Activated CD8-positive, alpha-beta memory T cell treated with anti-CD3 and anti-CD28 coated beads, Interleukin-2, amount 10 ng/mL, durations not matched to agents 7 days and 5 days (primary cell): ENCODE data around the gene SCN1B. TPM values are rescaled to one million over a fixed set of nuclear protein-coding genes. Genes with fewer than 3 reads are reported as not detected.
A peak's percentile ranks its signal among the peaks of the same experiment; 100 is the strongest.

Source experiments
- ATAC-seq: fragments of 150-1000 bp; cut with Tn5 transposase; one replicate; pipeline ENCODE4 v1.10.0; 2021; ENCODE audit warnings: moderate library complexity
- CTCF ChIA-PET: fragments of 350-600 bp; sonication (Branson Sonifier 250); formaldehyde crosslinking; loops from one replicate; lab custom pipeline; 2021; ENCODE audit warnings: antibody characterized with exemption; lab: Charles Lee
- DNase-seq: peaks from one replicate; pipeline ENCODE4 v3.0.0-alpha.2; 2020
- H3K27ac Mint-ChIP-seq: one replicate; pipeline ENCODE4 v1.8.0; 2021; ENCODE audit warnings: mild to moderate bottlenecking, mixed read lengths
- H3K27me3 Mint-ChIP-seq: one replicate; pipeline ENCODE4 v1.8.0; 2021; ENCODE audit warnings: mixed read lengths
- H3K36me3 Mint-ChIP-seq: one replicate; pipeline ENCODE4 v1.8.0; 2021; ENCODE audit warnings: mild to moderate bottlenecking, mixed read lengths
- H3K4me1 Mint-ChIP-seq: one replicate; pipeline ENCODE4 v1.8.0; 2021; ENCODE audit warnings: mixed read lengths
- H3K4me3 Mint-ChIP-seq: one replicate; pipeline ENCODE4 v1.8.0; 2021; ENCODE audit warnings: mild to moderate bottlenecking, moderate library complexity, mixed read lengths
- H3K9me3 Mint-ChIP-seq: one replicate; pipeline ENCODE4 v1.8.0; 2022; ENCODE audit warnings: low read depth, mixed read lengths
- total RNA-seq, 2 experiments: library from RNA; stranded (reverse); gene quantifications; one replicate each; pipeline ENCODE4 v1.2.3, GENCODE V29; 2021

The SCN1B gene
- total RNA-seq, 2 experiments from 2014 or later = 0.26 to 0.37 TPM

DNA sequence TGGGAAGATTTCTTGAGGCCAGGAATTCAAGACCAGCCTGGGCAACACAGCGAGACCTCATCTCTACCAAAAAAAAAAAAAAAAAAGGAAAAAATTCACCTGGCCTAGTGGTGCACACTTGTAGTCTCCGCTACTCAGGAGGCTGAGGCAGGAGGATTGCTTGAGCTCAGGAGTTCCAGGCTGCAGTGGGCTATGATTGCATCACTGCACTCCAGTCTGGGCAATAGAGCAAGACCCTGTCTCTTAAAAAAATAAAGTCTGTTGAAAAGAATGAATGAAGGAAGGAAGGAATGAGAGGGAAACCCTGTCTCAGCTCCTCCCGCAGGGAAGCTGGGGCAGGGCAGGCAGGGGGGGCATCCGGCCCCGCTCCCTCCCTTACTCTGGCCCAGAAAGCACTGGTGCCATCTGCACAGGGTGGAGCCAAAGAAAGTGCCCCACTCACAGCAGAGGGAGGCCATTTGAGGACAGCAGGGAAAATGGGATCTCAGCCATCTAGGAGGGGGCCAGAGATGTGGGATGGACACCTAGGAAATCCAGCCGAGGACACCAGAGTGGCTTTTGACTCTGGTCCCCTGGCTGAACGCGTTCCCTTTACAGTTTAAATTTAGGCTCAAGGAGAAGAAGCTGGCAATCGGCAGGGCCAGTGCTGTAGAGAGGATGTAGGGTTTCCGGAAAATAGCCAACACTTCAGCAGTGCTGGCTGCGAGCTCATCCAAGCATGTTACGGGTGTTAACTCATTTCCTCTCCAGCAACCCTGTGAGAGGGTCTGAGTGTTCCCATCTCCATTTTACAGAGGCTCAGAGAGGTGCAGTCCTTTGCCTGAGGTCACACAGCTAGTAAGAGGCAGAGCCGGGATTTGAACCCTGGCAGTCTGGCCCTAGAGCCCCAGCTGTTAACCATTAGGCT lies 7.7 kb downstream of the SCN1B start:
- Mint-ChIP-seq H3K4me3 (no peak overlapping the region), H3K36me3 (no peaks in the 10 kb centered on the region), H3K4me1 (peaks cover 10% of the 10 kb centered on the region), H3K27me3 (peaks cover 15% of the 10 kb centered on the region), H3K9me3 (no peaks in the 10 kb centered on the region), H3K27ac (peak overlapping the region; percentile 27)
- CTCF ChIA-PET = interaction anchor here (1.2 to 1.8 kb wide), 3 partner anchors 17 to 73 kb away, joined by 3 to 6 read pairs (median 5); no protein-coding TSS in a partner anchor
- no peak for DNase-seq
- ATAC-seq = no peak

GRCh38 chr19:35038623-35039512 lies 8.6 kb downstream of the SCN1B start:
- CTCF ChIA-PET = interaction anchor here (1.2 to 1.8 kb wide), 3 partner anchors 17 to 72 kb away, joined by 3 to 6 read pairs (median 5); no protein-coding TSS in a partner anchor
- H3K4me3 Mint-ChIP-seq = no peak overlapping the region
- no peaks in the 10 kb centered on the region for H3K36me3 Mint-ChIP-seq
- peaks cover 14% of the 10 kb centered on the region for H3K27me3 Mint-ChIP-seq
- no peaks in the 10 kb centered on the region for H3K9me3 Mint-ChIP-seq
- H3K27ac Mint-ChIP-seq = no peak overlapping the region
- DNase-seq (no peak), ATAC-seq (no peak)
- H3K4me1 Mint-ChIP-seq = peaks cover 10% of the 10 kb centered on the region

DNA sequence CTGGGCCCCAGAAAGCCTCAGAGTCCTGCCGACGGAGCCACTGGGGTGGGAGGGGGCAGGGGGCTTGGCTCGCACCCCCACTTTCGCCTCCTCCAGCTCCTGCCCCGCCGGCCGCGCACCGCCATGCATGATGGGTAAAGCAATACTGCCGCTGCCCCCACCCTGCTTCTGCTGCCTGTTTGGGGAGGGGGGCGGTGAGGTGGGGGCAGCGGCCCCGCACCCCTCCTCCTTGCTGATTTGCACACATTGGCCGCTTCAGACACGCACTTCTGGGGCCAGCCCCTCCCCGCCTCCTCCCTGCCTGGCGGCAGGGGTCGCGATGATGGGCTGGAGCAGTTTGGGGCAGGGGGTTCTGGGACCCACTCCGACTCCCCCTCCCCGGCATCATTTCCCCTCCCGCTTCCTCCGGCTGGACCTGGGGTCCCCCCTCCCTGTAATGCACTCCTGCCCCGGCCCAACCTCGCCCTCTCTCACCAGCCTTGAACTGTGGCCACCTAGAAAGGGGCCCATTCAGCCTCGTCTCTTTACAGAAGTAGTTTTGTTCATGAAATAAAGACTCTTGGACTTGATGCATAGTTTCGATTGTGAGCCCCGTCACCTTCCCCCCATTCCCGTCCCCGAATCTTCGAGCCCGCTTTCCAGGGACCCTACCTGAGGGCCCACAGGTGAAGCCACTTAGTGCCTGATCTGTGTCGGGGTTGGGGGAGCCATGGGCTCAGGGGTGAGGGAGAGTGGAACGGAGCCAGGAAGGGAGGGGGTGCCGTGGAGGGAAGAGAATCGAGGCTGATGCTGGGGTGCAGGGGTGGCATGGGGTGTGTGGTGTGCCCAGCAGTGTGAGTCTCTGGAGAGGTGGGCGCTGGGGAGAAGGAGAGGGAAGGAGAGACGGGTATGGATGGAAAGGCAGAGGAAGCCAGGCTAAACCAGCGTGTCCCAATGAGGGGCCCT lies 9.9 kb downstream of the SCN1B start:
- Mint-ChIP-seq H3K4me1 (peaks cover 10% of the 10 kb centered on the region), H3K36me3 (no peaks in the 10 kb centered on the region), H3K27me3 (peaks cover 14% of the 10 kb centered on the region), H3K27ac (no peak overlapping the region), H3K9me3 (no peaks in the 10 kb centered on the region), H3K4me3 (no peak overlapping the region)
- DNase-seq (no peak), ATAC-seq (peak; percentile 37)
- CTCF ChIA-PET = interaction anchor here (1.8 kb wide), 1 partner anchor 27 kb away, joined by 5 read pairs; no protein-coding TSS in a partner anchor

DNA sequence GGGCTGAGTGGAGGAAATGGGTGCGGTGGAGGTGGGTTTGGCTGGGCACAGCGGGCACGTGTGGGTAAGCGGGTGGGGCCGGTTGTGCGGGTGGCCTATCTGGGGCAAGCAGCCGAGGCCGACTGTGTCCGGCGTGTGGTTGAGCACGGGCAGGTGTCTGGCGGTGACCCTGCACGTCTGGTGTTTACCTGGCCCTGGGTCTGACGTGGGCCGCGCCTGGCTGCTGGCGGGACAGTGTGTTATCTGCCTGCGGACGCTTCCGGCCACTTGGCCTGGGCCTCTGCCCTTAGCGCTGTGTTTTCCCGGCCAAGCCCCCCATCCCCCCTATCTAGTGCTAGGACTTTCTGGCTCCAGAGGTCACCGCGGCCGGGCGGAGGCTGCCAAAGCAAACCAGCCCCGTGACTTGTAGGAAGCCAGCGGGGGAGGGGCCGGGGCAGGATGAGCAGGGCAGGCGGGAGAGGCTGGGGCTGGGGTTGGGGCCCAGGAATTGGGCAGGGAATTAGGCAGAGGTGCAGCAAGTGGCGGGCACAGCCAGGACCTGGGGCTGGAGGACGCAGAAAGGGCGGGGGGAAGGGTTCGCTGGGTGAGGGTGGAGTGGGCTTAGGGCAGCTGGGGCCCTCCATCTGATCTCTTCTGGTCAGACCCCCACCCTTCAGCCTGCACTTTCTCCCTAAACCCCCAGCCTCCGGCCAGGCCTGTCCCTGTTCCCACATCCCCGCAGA lies 10.7 kb downstream of the SCN1B start:
- CTCF ChIA-PET = no interaction called here
- DNase-seq (no peak), ATAC-seq (peak; percentile 14)
- peaks cover 14% of the 10 kb centered on the region for H3K27me3 Mint-ChIP-seq
- no peak overlapping the region for H3K27ac Mint-ChIP-seq
- H3K9me3 Mint-ChIP-seq = no peaks in the 10 kb centered on the region
- no peaks in the 10 kb centered on the region for H3K36me3 Mint-ChIP-seq
- H3K4me1 Mint-ChIP-seq = peaks cover 17% of the 10 kb centered on the region
- H3K4me3 Mint-ChIP-seq = no peak overlapping the region

DNA sequence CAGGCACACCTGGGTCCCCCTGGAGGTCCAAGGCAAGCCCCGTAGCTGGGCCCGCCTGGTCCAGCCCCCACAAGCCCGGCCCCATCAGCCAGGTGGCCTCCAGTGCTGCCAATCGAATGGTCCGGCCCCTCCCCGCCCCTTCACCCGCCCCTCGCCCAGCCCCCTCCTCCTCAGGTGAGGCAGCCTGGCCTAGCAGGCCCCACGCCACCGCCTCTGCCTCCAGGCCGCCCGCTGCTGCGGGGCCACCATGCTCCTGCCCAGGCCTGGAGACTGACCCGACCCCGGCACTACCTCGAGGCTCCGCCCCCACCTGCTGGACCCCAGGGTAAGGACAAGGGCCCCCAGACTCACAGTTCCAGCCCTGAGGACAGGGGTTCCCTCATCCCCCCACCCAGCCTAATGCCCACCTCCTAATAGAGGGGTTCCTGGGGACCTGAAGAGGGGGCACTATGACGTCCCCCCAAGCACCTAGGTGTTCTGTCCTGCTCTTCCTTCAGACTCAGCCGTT lies 11.3 kb downstream of the SCN1B start, which contains the start of gene HPN:
Gene HPN (plus strand): TSS at position 174 of the 508 bp plus-strand sequence. CDS start 786 bp downstream, outside the sequence.
- Mint-ChIP-seq H3K27me3 (peaks cover 14% of the 10 kb centered on the region), H3K9me3 (no peaks in the 10 kb centered on the region), H3K4me3 (no peak within 1 kb of the TSS), H3K4me1 (peaks cover 17% of the 10 kb centered on the region), H3K27ac (no peak within 1 kb of the TSS), H3K36me3 (no peaks in the 10 kb centered on the region)
- CTCF ChIA-PET = no interaction called here
- ATAC-seq (no peak), DNase-seq (no peak)

DNA sequence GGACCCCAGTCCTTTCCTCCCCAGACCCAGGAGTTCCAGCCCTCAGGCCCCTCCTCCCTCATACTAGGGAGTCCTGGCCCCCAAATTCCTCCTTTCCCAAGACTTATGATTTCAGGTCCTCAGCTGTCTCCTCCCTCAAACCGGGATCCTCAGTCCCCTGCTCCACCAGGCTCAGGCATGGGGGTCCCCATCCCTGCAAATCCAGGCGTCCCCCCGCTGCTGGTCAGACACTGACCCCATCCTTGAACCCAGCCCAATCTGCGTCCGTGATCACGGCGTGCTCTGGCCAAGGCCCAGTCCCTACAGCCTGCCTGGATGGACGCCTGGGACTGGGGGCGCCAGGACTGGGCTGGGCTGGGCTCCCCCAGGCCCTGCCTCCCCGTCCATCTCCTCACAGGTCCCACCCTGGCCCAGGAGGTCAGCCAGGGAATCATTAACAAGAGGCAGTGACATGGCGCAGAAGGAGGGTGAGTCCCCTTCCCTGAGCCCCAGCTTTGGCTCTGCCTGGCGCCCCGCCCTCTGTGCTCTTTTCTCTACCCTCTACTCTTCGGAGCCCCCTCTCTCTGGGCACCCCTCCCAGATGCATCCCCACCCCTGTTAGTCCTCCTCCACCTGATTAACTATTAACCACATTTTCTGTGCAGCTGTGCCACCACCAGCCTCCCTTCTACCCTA lies 11.9 kb downstream of the SCN1B start:
- DNase-seq = no peak
- CTCF ChIA-PET = interaction anchor here (2.6 to 3.1 kb wide), 2 partner anchors 13 to 94 kb away, joined by 12 to 18 read pairs; no protein-coding TSS in a partner anchor
- Mint-ChIP-seq H3K27me3 (peaks cover 14% of the 10 kb centered on the region), H3K27ac (no peak overlapping the region), H3K9me3 (no peaks in the 10 kb centered on the region), H3K4me1 (peaks cover 17% of the 10 kb centered on the region), H3K4me3 (no peak overlapping the region), H3K36me3 (no peaks in the 10 kb centered on the region)
- no peak for ATAC-seq

DNA sequence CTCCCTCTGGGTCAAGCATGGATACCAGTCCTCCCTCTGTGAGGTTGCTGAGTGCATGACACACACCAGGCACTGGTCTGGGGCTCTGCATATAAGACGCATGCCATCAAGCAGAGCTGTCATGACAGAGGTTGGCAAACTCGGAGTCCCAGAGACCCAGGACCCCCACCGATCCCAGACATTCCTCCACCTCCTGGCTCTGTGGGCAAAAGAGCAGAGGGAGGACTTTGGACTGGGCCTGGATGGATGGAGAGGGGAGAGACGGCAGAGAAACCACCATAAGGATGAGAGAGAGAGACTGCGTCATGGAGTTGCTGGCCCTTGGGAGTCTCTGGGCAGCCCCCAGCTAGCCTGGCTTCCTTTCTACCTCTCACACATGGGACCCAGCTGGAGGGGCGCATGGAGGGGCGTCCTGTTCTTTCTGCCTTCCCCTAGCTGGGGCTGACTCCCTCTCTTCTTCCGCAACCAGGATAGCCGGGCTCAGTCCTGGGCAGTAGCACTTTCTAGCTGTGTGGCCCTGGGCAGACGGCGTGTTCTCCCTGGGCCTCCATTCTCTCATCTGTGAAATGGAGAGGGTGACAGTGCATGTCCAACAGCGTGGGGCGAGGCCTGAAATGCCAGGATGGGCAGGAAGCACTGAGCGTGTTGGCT lies 12.8 kb downstream of the SCN1B start:
- H3K27me3 Mint-ChIP-seq = peaks cover 12% of the 10 kb centered on the region
- ATAC-seq (no peak), DNase-seq (no peak)
- peaks cover 17% of the 10 kb centered on the region for H3K4me1 Mint-ChIP-seq
- no peaks in the 10 kb centered on the region for H3K36me3 Mint-ChIP-seq
- no peaks in the 10 kb centered on the region for H3K9me3 Mint-ChIP-seq
- no peak overlapping the region for H3K4me3 Mint-ChIP-seq
- CTCF ChIA-PET = interaction anchor here (0.8 to 3.1 kb wide), 15 partner anchors 9 to 98 kb away, joined by 3 to 18 read pairs (median 8); no protein-coding TSS in a partner anchor
- no peak overlapping the region for H3K27ac Mint-ChIP-seq

- H3K36me3 Mint-ChIP-seq = no peaks in the 10 kb centered on the region
- no peak overlapping the region for H3K27ac Mint-ChIP-seq
Measured at GRCh38 chr19:35043906-35044305, 13.6 kb downstream of the SCN1B start.

GRCh38 chr19:35044317-35045117 lies 14.2 kb downstream of the SCN1B start:
- peaks cover 17% of the 10 kb centered on the region for H3K4me1 Mint-ChIP-seq
- no peak overlapping the region for H3K4me3 Mint-ChIP-seq
- H3K36me3 Mint-ChIP-seq = no peaks in the 10 kb centered on the region
- no peaks in the 10 kb centered on the region for H3K9me3 Mint-ChIP-seq
- CTCF ChIA-PET = interaction anchor here (0.6 to 3.1 kb wide), 32 partner anchors 9 to 411 kb away, joined by 3 to 18 read pairs (median 4); no protein-coding TSS in a partner anchor
- DNase-seq = peak; percentile 66
- H3K27ac Mint-ChIP-seq = no peak overlapping the region
- peaks cover 10% of the 10 kb centered on the region for H3K27me3 Mint-ChIP-seq
- ATAC-seq = no peak

More at GRCh38 chr19:35043906-35044305, 13.6 kb downstream of the SCN1B start:
- ATAC-seq = no peak
- Mint-ChIP-seq H3K4me1 (peaks cover 17% of the 10 kb centered on the region), H3K4me3 (no peak overlapping the region), H3K27me3 (peaks cover 12% of the 10 kb centered on the region), H3K9me3 (no peaks in the 10 kb centered on the region)
- DNase-seq = no peak
- CTCF ChIA-PET = interaction anchor here (0.6 to 3.1 kb wide), 30 partner anchors 9 to 412 kb away, joined by 3 to 18 read pairs (median 5); no protein-coding TSS in a partner anchor

GRCh38 chr19:35045667-35046300 lies 15.5 kb downstream of the SCN1B start:
- CTCF ChIA-PET = interaction anchor here (1.1 to 1.2 kb wide), 2 partner anchors 46 to 73 kb away, joined by 3 read pairs; no protein-coding TSS in a partner anchor
- H3K4me3 Mint-ChIP-seq = no peak overlapping the region
- ATAC-seq (peak; percentile 82), DNase-seq (peak; percentile 66)
- H3K27ac Mint-ChIP-seq = no peak overlapping the region
- no peaks in the 10 kb centered on the region for H3K9me3 Mint-ChIP-seq
- peaks cover 3% of the 10 kb centered on the region for H3K27me3 Mint-ChIP-seq
- H3K4me1 Mint-ChIP-seq = peaks cover 10% of the 10 kb centered on the region
- no peaks in the 10 kb centered on the region for H3K36me3 Mint-ChIP-seq
